Measurements from ENCODE around the gene SCN1B. TPM values are rescaled to one million over a fixed set of nuclear protein-coding genes. Genes with fewer than 3 reads are reported as not detected.

SCN1B gene
- total and polyA plus RNA-seq, 10 of the 15 experiments (the other 5 are each of a cell fraction or from before 2014, with no cell fraction given): 0.04 to 0.54 (median 0.11) TPM; not detected in 3

- H3K4me1 ChIP-seq (ENCODE audit: control insufficient read depth, insufficient read depth, low read length): no peaks in the 10 kb centered on the region
- no peak overlapping the region for H2AFZ ChIP-seq (ENCODE audit: control insufficient read depth, low read depth, low read length)
- H4K20me1 ChIP-seq (ENCODE audit: control insufficient read depth, insufficient read depth): no peaks in the 10 kb centered on the region
- no peak overlapping the region for H3K27ac ChIP-seq (ENCODE audit: control insufficient read depth, insufficient read depth)
- in situ Hi-C loops (cut with MboI): no loop called here
- ChIA-PET CTCF (interaction anchor here (0.6 to 1.6 kb wide), 5 partner anchors 11 to 209 kb away, joined by 3 to 4 read pairs (median 3); no protein-coding TSS in a partner anchor), POLR2A (no interaction called here), RAD21 (ENCODE audit: unreplicated experiment) (interaction anchor here (0.5 kb wide), 1 partner anchor 41 kb away, joined by 3 read pairs; no protein-coding TSS in a partner anchor), SMC1A (ENCODE audit: uncharacterized antibody, unreplicated experiment) (no interaction called here)
- WGBS (ENCODE audit: insufficient coverage, insufficient replicate concordance, low lambda C conversion rate, missing lambda C conversion rate): 90% methylated on average over 6 of the region's 6 CpGs
- no peaks in the 10 kb centered on the region for H3K79me2 ChIP-seq (ENCODE audit: control insufficient read depth, insufficient read depth, low read length)
- ATAC-seq (no peak), DNase-seq (ENCODE audit: low read depth, low spot score) (no peak), FAIRE-seq (no peak)
- H3K27me3 ChIP-seq (replicated peaks in 1 of 2; ENCODE audit: control insufficient read depth in 2 of 2, insufficient read depth in 2 of 2, low read length in 1 of 2): peaks cover 0 to 2% of the 10 kb centered on the region in 2 experiments; a peak in 2 of 4 replicates
- intact Hi-C loops (cut with micrococcal nuclease; ENCODE audit: unreplicated experiment): no loop called here
- H3K4me2 ChIP-seq (ENCODE audit: control insufficient read depth, insufficient read depth): no peak overlapping the region
- no peak overlapping the region for H3K4me3 ChIP-seq
- TF ChIP-seq CREB1 (IDR thresholded peaks at IDR 0.05; ENCODE audit: low read depth): no peak
- TF ChIP-seq, protein P1, sequence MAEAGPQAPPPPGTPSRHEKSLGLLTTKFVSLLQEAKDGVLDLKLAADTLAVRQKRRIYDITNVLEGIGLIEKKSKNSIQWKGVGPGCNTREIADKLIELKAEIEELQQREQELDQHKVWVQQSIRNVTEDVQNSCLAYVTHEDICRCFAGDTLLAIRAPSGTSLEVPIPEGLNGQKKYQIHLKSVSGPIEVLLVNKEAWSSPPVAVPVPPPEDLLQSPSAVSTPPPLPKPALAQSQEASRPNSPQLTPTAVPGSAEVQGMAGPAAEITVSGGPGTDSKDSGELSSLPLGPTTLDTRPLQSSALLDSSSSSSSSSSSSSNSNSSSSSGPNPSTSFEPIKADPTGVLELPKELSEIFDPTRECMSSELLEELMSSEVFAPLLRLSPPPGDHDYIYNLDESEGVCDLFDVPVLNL (IDR thresholded peaks at IDR 0.05; ENCODE audit: low read depth, low read length): no peak
- TF ChIP-seq EGR1 (IDR thresholded peaks at IDR 0.05; ENCODE audit: borderline replicate concordance in 1 of 2, low read depth in 2 of 2, low read length in 2 of 2): no peak
- no peak for TF ChIP-seq BCL11A (IDR thresholded peaks at IDR 0.05; ENCODE audit: low read depth, low read length)
- TF ChIP-seq TARDBP (IDR thresholded peaks at IDR 0.05; ENCODE audit: borderline replicate concordance): no peak
- no peak for TF ChIP-seq MTA3 (IDR thresholded peaks at IDR 0.05; ENCODE audit: borderline replicate concordance, low read length)
- no peaks in the 10 kb centered on the region for H3K9me3 ChIP-seq (replicated peaks; ENCODE audit: control insufficient read depth, insufficient read depth, low read length)
- peaks cover 0 to 23% of the 10 kb centered on the region in 2 experiments for H3K36me3 ChIP-seq (ENCODE audit: control insufficient read depth in 2 of 2, insufficient read depth in 2 of 2, low read length in 1 of 2)
- no TSS peak for BruUV-seq (replicated peaks)
- H3K9ac ChIP-seq (ENCODE audit: control insufficient read depth, insufficient read depth, low read length): no peak overlapping the region
These were observed 3.9 kb upstream of the SCN1B start for GRCh38 chr19:35026418-35026817.

- Histone ChIP-seq H3K79me2 (ENCODE audit: control insufficient read depth, insufficient read depth, low read length) (no peaks in the 10 kb centered on the region), H3K4me3 (no peak overlapping the region), H3K9me3 (replicated peaks; ENCODE audit: control insufficient read depth, insufficient read depth, low read length) (no peaks in the 10 kb centered on the region), H3K4me1 (ENCODE audit: control insufficient read depth, insufficient read depth, low read length) (no peaks in the 10 kb centered on the region), H2AFZ (ENCODE audit: control insufficient read depth, low read depth, low read length) (no peak overlapping the region), H3K9ac (ENCODE audit: control insufficient read depth, insufficient read depth, low read length) (no peak overlapping the region), H3K4me2 (ENCODE audit: control insufficient read depth, insufficient read depth) (no peak overlapping the region), H3K27ac (ENCODE audit: control insufficient read depth, insufficient read depth) (no peak overlapping the region), H3K36me3 (ENCODE audit: control insufficient read depth in 2 of 2, insufficient read depth in 2 of 2, low read length in 1 of 2) (peaks cover 0 to 20% of the 10 kb centered on the region in 2 experiments; a peak in 3 of 4 replicates), H4K20me1 (ENCODE audit: control insufficient read depth, insufficient read depth) (no peaks in the 10 kb centered on the region), H3K27me3 (replicated peaks in 1 of 2; ENCODE audit: control insufficient read depth in 2 of 2, insufficient read depth in 2 of 2, low read length in 1 of 2) (peaks cover 2 to 5% of the 10 kb centered on the region in 2 experiments; a peak in 2 of 4 replicates)
- SMC1A ChIA-PET (ENCODE audit: uncharacterized antibody, unreplicated experiment): no interaction called here
- in situ Hi-C loops (cut with MboI) (no loop called here), intact Hi-C loops (cut with micrococcal nuclease; ENCODE audit: unreplicated experiment) (no loop called here)
- ATAC-seq (no peak), FAIRE-seq (no peak), DNase-seq (ENCODE audit: low read depth, low spot score) (no peak)
- 91% methylated on average over 8 of the region's 8 CpGs for WGBS (ENCODE audit: insufficient coverage, insufficient replicate concordance, low lambda C conversion rate, missing lambda C conversion rate)
- RAD21 ChIA-PET (ENCODE audit: unreplicated experiment): no interaction called here
- POLR2A ChIA-PET: no interaction called here
- CTCF ChIA-PET: interaction anchor here (0.6 to 1.6 kb wide), 4 partner anchors 11 to 209 kb away, joined by 3 to 4 read pairs (median 3); no protein-coding TSS in a partner anchor
- no TSS peak for BruUV-seq (replicated peaks)
- TF ChIP-seq, protein P2, sequence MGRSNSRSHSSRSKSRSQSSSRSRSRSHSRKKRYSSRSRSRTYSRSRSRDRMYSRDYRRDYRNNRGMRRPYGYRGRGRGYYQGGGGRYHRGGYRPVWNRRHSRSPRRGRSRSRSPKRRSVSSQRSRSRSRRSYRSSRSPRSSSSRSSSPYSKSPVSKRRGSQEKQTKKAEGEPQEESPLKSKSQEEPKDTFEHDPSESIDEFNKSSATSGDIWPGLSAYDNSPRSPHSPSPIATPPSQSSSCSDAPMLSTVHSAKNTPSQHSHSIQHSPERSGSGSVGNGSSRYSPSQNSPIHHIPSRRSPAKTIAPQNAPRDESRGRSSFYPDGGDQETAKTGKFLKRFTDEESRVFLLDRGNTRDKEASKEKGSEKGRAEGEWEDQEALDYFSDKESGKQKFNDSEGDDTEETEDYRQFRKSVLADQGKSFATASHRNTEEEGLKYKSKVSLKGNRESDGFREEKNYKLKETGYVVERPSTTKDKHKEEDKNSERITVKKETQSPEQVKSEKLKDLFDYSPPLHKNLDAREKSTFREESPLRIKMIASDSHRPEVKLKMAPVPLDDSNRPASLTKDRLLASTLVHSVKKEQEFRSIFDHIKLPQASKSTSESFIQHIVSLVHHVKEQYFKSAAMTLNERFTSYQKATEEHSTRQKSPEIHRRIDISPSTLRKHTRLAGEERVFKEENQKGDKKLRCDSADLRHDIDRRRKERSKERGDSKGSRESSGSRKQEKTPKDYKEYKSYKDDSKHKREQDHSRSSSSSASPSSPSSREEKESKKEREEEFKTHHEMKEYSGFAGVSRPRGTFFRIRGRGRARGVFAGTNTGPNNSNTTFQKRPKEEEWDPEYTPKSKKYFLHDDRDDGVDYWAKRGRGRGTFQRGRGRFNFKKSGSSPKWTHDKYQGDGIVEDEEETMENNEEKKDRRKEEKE (IDR thresholded peaks at IDR 0.05): no peak
- TF ChIP-seq WRNIP1 (IDR thresholded peaks at IDR 0.05; ENCODE audit: borderline replicate concordance, low read depth, low read length) (no peak), SREBF1 (IDR thresholded peaks at IDR 0.05; ENCODE audit: low read length) (no peak), POU2F2 (IDR thresholded peaks at IDR 0.05; ENCODE audit: borderline replicate concordance, low read depth, low read length) (no peak), RFX5 (IDR thresholded peaks at IDR 0.05; ENCODE audit: low read depth, low read length) (no peak), POLR2A (IDR thresholded peaks at IDR 0.05; ENCODE audit: low read depth, low read length) (no peak), TARDBP (IDR thresholded peaks at IDR 0.05; ENCODE audit: borderline replicate concordance) (no peak), TCF12 (IDR thresholded peaks at IDR 0.05; ENCODE audit: low read depth, low read length) (no peak), ATF2 (IDR thresholded peaks at IDR 0.05; ENCODE audit: low read length) (no peak)
These were observed 3.3 kb upstream of the SCN1B start for GRCh38 chr19:35027009-35027408.
